WTC11 (cell line): ENCODE data around the gene C16orf95. TPM values are rescaled to one million over a fixed set of nuclear protein-coding genes. Genes with fewer than 3 reads are reported as not detected.

Experiments used
- ATAC-seq: fragments of 200-7000 bp; cut with Tn5 transposase; 2 replicates; pipeline ENCODE4 v1.10.0; 2021; ENCODE audit warnings: mild to moderate bottlenecking, moderate library complexity
- CTCF ChIA-PET: fragments of 300-600 bp; sonication (Branson Sonifier 250); formaldehyde crosslinking; loops from one replicate; lab custom pipeline; 2021; ENCODE audit warnings: antibody characterized with exemption; lab: Charles Lee
- POLR2A ChIA-PET: fragments of 350-600 bp; sonication (Branson Sonifier 250); formaldehyde crosslinking; loops from one replicate; lab custom pipeline; 2021; ENCODE audit warnings: antibody characterized with exemption; lab: Charles Lee
- DNase-seq: peaks from one replicate; pipeline ENCODE4 v3.0.0; 2021; ENCODE audit warnings: low spot score
- H3K27ac Mint-ChIP-seq: 2 replicates; pipeline ENCODE4 v1.8.0; 2021; ENCODE audit warnings: mixed read lengths
- H3K27me3 Mint-ChIP-seq: 2 replicates; pipeline ENCODE4 v1.8.0; 2021; ENCODE audit warnings: low read depth, mild to moderate bottlenecking, moderate library complexity, mixed read lengths
- H3K36me3 Mint-ChIP-seq: 2 replicates; pipeline ENCODE4 v1.8.0; 2021; ENCODE audit warnings: mixed read lengths
- H3K4me1 Mint-ChIP-seq: 2 replicates; pipeline ENCODE4 v1.8.0; 2022; ENCODE audit warnings: mixed read lengths
- H3K4me3 Mint-ChIP-seq: 2 replicates; pipeline ENCODE4 v1.8.0; 2021; ENCODE audit warnings: mild to moderate bottlenecking, moderate library complexity, mixed read lengths
- H3K9me3 Mint-ChIP-seq: 2 replicates; pipeline ENCODE4 v1.8.0; 2021; ENCODE audit warnings: mixed read lengths
- CREM ChIP-seq: sonication (generic); formaldehyde crosslinking; IDR thresholded peaks from 2 replicates; pipeline ENCODE4 v1.8.1; 2022; ENCODE audit warnings: mild to moderate bottlenecking, missing genetic modification reagents, moderate library complexity
- ESRRA ChIP-seq: sonication (generic); formaldehyde crosslinking; IDR thresholded peaks from 2 replicates; pipeline ENCODE4 v1.8.1; 2022; ENCODE audit warnings: mild to moderate bottlenecking, missing genetic modification reagents, borderline replicate concordance
- GABPB1 ChIP-seq: sonication (generic); formaldehyde crosslinking; IDR thresholded peaks from 2 replicates; pipeline ENCODE4 v1.8.1; 2023; ENCODE audit warnings: mild to moderate bottlenecking, missing genetic modification reagents
- OVOL2 ChIP-seq: fragments of 250-450 bp; sonication (Bioruptor Pico); IDR thresholded peaks from 2 replicates; pipeline ENCODE4 v1.9.0; 2021; ENCODE audit warnings: mild to moderate bottlenecking, borderline replicate concordance
- SP1 ChIP-seq: sonication (generic); formaldehyde crosslinking; conservative IDR thresholded peaks from 2 replicates; pipeline ENCODE4 v1.8.1; 2022; ENCODE audit warnings: missing genetic modification reagents
- ZNF121 ChIP-seq: sonication (generic); formaldehyde crosslinking; IDR thresholded peaks from 2 replicates; pipeline ENCODE4 v1.8.0; 2023; ENCODE audit warnings: missing genetic modification reagents
- total RNA-seq: library from RNA; stranded (reverse); gene quantifications from 3 replicates; pipeline ENCODE4 v1.2.3, GENCODE V29; 2021
- TF ChIP-seq, protein P1 (sequence below): sonication (generic); formaldehyde crosslinking; IDR thresholded peaks from 2 replicates; pipeline ENCODE4 v1.8.1; 2023; ENCODE audit warnings: mild to moderate bottlenecking, missing genetic modification reagents, moderate library complexity
- TF ChIP-seq, protein P2 (sequence below): sonication (generic); formaldehyde crosslinking; IDR thresholded peaks from 2 replicates; pipeline ENCODE4 v1.8.0; 2023; ENCODE audit warnings: mild to moderate bottlenecking, missing genetic modification reagents
- TF ChIP-seq, protein P3 (sequence below): sonication (generic); formaldehyde crosslinking; IDR thresholded peaks from 2 replicates; pipeline ENCODE4 v1.8.0; 2022; ENCODE audit warnings: missing genetic modification reagents
- TF ChIP-seq, protein P4 (sequence below): sonication (generic); formaldehyde crosslinking; IDR thresholded peaks from 2 replicates; pipeline ENCODE4 v1.8.0; 2023; ENCODE audit warnings: missing genetic modification reagents, mild to moderate bottlenecking, borderline replicate concordance
- TF ChIP-seq, protein P5 (sequence below): sonication (generic); formaldehyde crosslinking; IDR thresholded peaks from 2 replicates; pipeline ENCODE4 v1.8.1; 2023; ENCODE audit warnings: mild to moderate bottlenecking, moderate library complexity, missing genetic modification reagents
- TF ChIP-seq, protein P6 (sequence below): sonication (generic); formaldehyde crosslinking; IDR thresholded peaks from 2 replicates; pipeline ENCODE4 v1.8.1; 2023; ENCODE audit warnings: mild to moderate bottlenecking, missing genetic modification reagents

The C16orf95 gene
- total RNA-seq, 1 experiment from 2014 or later = 5.7 TPM

DNA sequence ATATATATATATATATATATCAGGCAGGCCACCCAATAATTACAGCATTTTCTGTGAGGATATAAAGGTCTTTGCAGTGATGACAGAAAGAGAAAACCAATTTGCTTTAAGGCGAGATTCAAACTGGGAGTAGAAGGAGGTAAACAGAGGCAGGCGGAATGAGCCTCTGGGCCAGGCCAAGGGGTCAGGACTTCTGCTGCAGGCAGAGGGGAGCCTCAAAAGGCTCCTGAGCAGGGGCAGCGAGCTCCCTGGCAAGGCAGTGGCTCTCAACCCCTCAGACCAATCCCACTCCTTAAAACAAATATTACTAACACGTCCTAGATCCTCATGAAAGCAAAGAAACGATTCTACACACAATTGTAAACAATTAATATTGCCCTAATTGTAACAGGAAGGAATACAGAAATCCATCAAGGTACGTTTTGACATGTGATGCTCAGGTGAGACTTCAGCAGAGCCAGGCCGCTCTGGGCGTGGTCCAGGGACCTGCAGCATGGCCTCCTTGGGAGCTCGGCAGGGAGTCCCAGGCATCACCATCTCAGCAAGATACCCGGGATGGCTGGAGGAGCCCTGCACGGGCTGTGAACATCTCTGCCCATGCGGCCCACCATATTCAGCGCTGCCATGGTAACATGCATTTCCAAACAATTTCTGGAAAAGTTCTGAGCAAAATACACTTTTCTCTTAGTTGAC lies 48.0 kb upstream of the C16orf95 start:
- Mint-ChIP-seq H3K4me1 (peaks cover 17% of the 10 kb centered on the region), H3K27me3 (no peaks in the 10 kb centered on the region), H3K4me3 (no peak overlapping the region), H3K27ac (no peak overlapping the region), H3K9me3 (no peaks in the 10 kb centered on the region), H3K36me3 (peaks cover 2% of the 10 kb centered on the region; the same call in 1 of the 2 replicates)
- ChIA-PET POLR2A (no interaction called here), CTCF (interaction anchor here (0.6 to 1.5 kb wide), 2 partner anchors 15 to 67 kb away, joined by 4 read pairs; no protein-coding TSS in a partner anchor)
- ATAC-seq (no peak), DNase-seq (no peak)
- TF ChIP-seq, protein P1, sequence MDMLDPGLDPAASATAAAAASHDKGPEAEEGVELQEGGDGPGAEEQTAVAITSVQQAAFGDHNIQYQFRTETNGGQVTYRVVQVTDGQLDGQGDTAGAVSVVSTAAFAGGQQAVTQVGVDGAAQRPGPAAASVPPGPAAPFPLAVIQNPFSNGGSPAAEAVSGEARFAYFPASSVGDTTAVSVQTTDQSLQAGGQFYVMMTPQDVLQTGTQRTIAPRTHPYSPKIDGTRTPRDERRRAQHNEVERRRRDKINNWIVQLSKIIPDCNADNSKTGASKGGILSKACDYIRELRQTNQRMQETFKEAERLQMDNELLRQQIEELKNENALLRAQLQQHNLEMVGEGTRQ (CRISPR knock-in tag) = no peak
- TF ChIP-seq ESRRA (CRISPR knock-in tag) (no peak), SP1 (CRISPR knock-in tag) (no peak), GABPB1 (no peak), OVOL2 (no peak), ZNF121 (CRISPR knock-in tag) (no peak), CREM (CRISPR knock-in tag) (no peak)
- TF ChIP-seq, protein P2, sequence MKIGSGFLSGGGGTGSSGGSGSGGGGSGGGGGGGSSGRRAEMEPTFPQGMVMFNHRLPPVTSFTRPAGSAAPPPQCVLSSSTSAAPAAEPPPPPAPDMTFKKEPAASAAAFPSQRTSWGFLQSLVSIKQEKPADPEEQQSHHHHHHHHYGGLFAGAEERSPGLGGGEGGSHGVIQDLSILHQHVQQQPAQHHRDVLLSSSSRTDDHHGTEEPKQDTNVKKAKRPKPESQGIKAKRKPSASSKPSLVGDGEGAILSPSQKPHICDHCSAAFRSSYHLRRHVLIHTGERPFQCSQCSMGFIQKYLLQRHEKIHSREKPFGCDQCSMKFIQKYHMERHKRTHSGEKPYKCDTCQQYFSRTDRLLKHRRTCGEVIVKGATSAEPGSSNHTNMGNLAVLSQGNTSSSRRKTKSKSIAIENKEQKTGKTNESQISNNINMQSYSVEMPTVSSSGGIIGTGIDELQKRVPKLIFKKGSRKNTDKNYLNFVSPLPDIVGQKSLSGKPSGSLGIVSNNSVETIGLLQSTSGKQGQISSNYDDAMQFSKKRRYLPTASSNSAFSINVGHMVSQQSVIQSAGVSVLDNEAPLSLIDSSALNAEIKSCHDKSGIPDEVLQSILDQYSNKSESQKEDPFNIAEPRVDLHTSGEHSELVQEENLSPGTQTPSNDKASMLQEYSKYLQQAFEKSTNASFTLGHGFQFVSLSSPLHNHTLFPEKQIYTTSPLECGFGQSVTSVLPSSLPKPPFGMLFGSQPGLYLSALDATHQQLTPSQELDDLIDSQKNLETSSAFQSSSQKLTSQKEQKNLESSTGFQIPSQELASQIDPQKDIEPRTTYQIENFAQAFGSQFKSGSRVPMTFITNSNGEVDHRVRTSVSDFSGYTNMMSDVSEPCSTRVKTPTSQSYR = no peak
- TF ChIP-seq, protein P3, sequence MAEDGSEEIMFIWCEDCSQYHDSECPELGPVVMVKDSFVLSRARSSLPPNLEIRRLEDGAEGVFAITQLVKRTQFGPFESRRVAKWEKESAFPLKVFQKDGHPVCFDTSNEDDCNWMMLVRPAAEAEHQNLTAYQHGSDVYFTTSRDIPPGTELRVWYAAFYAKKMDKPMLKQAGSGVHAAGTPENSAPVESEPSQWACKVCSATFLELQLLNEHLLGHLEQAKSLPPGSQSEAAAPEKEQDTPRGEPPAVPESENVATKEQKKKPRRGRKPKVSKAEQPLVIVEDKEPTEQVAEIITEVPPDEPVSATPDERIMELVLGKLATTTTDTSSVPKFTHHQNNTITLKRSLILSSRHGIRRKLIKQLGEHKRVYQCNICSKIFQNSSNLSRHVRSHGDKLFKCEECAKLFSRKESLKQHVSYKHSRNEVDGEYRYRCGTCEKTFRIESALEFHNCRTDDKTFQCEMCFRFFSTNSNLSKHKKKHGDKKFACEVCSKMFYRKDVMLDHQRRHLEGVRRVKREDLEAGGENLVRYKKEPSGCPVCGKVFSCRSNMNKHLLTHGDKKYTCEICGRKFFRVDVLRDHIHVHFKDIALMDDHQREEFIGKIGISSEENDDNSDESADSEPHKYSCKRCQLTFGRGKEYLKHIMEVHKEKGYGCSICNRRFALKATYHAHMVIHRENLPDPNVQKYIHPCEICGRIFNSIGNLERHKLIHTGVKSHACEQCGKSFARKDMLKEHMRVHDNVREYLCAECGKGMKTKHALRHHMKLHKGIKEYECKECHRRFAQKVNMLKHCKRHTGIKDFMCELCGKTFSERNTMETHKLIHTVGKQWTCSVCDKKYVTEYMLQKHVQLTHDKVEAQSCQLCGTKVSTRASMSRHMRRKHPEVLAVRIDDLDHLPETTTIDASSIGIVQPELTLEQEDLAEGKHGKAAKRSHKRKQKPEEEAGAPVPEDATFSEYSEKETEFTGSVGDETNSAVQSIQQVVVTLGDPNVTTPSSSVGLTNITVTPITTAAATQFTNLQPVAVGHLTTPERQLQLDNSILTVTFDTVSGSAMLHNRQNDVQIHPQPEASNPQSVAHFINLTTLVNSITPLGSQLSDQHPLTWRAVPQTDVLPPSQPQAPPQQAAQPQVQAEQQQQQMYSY (CRISPR knock-in tag) = no peak
- TF ChIP-seq, protein P4, sequence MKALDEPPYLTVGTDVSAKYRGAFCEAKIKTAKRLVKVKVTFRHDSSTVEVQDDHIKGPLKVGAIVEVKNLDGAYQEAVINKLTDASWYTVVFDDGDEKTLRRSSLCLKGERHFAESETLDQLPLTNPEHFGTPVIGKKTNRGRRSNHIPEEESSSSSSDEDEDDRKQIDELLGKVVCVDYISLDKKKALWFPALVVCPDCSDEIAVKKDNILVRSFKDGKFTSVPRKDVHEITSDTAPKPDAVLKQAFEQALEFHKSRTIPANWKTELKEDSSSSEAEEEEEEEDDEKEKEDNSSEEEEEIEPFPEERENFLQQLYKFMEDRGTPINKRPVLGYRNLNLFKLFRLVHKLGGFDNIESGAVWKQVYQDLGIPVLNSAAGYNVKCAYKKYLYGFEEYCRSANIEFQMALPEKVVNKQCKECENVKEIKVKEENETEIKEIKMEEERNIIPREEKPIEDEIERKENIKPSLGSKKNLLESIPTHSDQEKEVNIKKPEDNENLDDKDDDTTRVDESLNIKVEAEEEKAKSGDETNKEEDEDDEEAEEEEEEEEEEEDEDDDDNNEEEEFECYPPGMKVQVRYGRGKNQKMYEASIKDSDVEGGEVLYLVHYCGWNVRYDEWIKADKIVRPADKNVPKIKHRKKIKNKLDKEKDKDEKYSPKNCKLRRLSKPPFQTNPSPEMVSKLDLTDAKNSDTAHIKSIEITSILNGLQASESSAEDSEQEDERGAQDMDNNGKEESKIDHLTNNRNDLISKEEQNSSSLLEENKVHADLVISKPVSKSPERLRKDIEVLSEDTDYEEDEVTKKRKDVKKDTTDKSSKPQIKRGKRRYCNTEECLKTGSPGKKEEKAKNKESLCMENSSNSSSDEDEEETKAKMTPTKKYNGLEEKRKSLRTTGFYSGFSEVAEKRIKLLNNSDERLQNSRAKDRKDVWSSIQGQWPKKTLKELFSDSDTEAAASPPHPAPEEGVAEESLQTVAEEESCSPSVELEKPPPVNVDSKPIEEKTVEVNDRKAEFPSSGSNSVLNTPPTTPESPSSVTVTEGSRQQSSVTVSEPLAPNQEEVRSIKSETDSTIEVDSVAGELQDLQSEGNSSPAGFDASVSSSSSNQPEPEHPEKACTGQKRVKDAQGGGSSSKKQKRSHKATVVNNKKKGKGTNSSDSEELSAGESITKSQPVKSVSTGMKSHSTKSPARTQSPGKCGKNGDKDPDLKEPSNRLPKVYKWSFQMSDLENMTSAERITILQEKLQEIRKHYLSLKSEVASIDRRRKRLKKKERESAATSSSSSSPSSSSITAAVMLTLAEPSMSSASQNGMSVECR = no peak
- TF ChIP-seq, protein P5, sequence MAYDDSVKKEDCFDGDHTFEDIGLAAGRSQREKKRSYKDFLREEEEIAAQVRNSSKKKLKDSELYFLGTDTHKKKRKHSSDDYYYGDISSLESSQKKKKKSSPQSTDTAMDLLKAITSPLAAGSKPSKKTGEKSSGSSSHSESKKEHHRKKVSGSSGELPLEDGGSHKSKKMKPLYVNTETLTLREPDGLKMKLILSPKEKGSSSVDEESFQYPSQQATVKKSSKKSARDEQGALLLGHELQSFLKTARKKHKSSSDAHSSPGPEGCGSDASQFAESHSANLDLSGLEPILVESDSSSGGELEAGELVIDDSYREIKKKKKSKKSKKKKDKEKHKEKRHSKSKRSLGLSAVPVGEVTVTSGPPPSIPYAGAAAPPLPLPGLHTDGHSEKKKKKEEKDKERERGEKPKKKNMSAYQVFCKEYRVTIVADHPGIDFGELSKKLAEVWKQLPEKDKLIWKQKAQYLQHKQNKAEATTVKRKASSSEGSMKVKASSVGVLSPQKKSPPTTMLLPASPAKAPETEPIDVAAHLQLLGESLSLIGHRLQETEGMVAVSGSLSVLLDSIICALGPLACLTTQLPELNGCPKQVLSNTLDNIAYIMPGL (CRISPR knock-in tag) = no peak
- TF ChIP-seq, protein P6, sequence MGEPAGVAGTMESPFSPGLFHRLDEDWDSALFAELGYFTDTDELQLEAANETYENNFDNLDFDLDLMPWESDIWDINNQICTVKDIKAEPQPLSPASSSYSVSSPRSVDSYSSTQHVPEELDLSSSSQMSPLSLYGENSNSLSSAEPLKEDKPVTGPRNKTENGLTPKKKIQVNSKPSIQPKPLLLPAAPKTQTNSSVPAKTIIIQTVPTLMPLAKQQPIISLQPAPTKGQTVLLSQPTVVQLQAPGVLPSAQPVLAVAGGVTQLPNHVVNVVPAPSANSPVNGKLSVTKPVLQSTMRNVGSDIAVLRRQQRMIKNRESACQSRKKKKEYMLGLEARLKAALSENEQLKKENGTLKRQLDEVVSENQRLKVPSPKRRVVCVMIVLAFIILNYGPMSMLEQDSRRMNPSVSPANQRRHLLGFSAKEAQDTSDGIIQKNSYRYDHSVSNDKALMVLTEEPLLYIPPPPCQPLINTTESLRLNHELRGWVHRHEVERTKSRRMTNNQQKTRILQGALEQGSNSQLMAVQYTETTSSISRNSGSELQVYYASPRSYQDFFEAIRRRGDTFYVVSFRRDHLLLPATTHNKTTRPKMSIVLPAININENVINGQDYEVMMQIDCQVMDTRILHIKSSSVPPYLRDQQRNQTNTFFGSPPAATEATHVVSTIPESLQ (CRISPR knock-in tag) = no peak
